Dermis microvascular lymphatic vessel endothelial cell (primary cell): ENCODE results near the gene ZNF358. TPM values are rescaled to one million over a fixed set of nuclear protein-coding genes. Genes with fewer than 3 reads are reported as not detected.

Experiments used
- DNase-seq, 2 donors: peaks; one replicate each; pipeline versions ENCODE4 v3.0.0 to v3.0.0-alpha.2; 2010; ENCODE audit warnings: low read depth in 2 of 2
- total RNA-seq: library from RNA; depleted of rRNA; stranded (reverse); fragments of >200 nt; gene quantifications from 2 replicates; pipeline ENCODE4 v1.2.1, GENCODE V29; 2014

Gene ZNF358
- 8.3 and 21.7 TPM in 2 replicates for total RNA-seq

- peak in 1 of 2 donors; percentile 78 for DNase-seq
Observed at GRCh38 chr19:7515645-7516151, at the start of gene ZNF358. Gene ZNF358 (plus strand): TSS chr19:7516103. CDS start chr19:7519243, 3,140 bp downstream.

- no peak for DNase-seq
Observed at GRCh38 chr19:7467009-7467989, 48.6 kb upstream of the ZNF358 start.

- no peak for DNase-seq
Observed at GRCh38 chr19:7468840-7469239, 47.1 kb upstream of the ZNF358 start.

- DNase-seq, result no peak
Observed at GRCh38 chr19:7469669-7470285, 46.1 kb upstream of the ZNF358 start.

- no peak for DNase-seq
Observed at GRCh38 chr19:7470540-7471305, 45.2 kb upstream of the ZNF358 start.

GRCh38 chr19:7471696-7472615 lies 43.9 kb upstream of the ZNF358 start:
- no peak for DNase-seq

GRCh38 chr19:7475665-7476064 lies 40.2 kb upstream of the ZNF358 start:
- no peak for DNase-seq

- DNase-seq, result no peak
Observed at GRCh38 chr19:7476241-7476640, 39.7 kb upstream of the ZNF358 start.

- DNase-seq, result no peak
Observed at GRCh38 chr19:7476777-7477494, 39.0 kb upstream of the ZNF358 start.

GRCh38 chr19:7477758-7478157 lies 38.1 kb upstream of the ZNF358 start:
- no peak for DNase-seq

- DNase-seq, result no peak
Observed at GRCh38 chr19:7478173-7478842, 37.6 kb upstream of the ZNF358 start.

- no peak for DNase-seq
Observed at GRCh38 chr19:7478843-7479227, 37.1 kb upstream of the ZNF358 start.

GRCh38 chr19:7480222-7480969 lies 35.5 kb upstream of the ZNF358 start:
- no peak for DNase-seq

GRCh38 chr19:7480970-7481255 lies 35.0 kb upstream of the ZNF358 start:
- DNase-seq, result no peak

- peak in 1 of 2 donors; percentile 28 for DNase-seq
Observed at GRCh38 chr19:7482584-7483439, 33.1 kb upstream of the ZNF358 start.

GRCh38 chr19:7483720-7484201 lies 32.1 kb upstream of the ZNF358 start:
- DNase-seq, result no peak

GRCh38 chr19:7486923-7487322 lies 29.0 kb upstream of the ZNF358 start:
- DNase-seq, result no peak
